T-helper 22 cell (primary cell): Measurements from ENCODE around the gene UNC13D.
A peak's percentile ranks its signal among the peaks of the same experiment; 100 is the strongest.
"Not testable (repeated sequence)": the region's sequence is repeated elsewhere in the genome, so short reads cannot be mapped to it uniquely, and the experiment has no call there.

Source experiments
- DNase-seq: peaks from one replicate; pipeline ENCODE4 v3.0.0-alpha.2; 2020; ENCODE audit warnings: low read depth

The UNC13D gene

DNA sequence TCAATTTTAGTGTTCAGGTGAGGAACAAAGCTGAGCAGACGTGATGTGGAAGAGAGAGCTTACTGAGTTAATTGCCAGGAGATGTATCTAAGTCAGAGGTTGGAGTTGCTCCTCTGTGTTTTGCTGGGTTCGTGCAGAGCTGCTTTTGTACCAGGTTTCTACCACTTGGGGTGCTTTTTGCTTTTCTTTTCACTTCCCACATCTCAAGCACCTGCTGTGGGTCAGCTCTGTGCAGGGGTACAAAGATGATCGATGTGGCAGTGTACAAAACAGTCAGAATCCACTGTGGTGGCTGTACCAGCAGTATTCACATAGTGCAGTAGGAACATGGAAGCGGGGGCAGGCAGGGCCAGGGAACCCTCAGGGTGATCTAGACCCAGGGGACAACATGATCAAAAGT, 44.8 kb downstream of the UNC13D start:
- DNase-seq: no peak

DNA sequence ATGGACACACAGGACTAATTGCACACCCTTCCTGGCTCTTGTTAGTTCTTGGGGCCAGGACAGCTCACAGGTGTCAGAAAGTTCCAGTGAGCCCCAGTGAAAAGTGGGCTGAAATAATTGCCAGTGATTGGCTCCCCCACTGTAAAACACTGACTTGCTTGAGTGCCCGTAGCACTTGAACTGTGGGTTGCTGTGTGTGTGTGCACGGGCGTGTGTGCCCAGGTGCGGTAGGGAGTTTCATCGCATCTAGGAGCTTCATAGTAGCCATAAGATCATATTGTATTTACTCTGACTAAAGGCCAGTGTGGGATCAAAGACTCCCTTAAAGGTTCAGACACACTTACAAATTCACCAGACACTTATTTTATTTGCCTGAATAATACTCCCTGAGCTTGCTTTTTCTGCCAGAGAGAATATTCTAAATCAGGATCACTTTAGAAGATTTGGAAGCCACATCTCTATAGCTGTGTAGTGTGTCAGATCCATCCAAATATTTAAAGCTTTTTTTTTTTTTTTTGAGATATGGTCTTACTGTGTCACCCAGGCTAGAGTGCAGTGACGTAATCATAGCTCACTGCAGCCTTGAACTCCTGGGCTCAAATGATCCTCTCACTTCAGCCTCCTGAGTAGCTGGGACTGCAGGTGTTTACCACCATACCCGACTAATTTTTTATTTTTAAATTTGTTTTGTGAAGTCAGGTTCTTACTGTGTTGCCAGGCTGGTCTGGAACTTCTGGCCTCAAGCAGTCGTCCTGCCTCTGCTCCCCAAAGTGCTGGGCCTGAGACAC, 48.2 kb downstream of the UNC13D start:
- DNase-seq: no peak

DNA sequence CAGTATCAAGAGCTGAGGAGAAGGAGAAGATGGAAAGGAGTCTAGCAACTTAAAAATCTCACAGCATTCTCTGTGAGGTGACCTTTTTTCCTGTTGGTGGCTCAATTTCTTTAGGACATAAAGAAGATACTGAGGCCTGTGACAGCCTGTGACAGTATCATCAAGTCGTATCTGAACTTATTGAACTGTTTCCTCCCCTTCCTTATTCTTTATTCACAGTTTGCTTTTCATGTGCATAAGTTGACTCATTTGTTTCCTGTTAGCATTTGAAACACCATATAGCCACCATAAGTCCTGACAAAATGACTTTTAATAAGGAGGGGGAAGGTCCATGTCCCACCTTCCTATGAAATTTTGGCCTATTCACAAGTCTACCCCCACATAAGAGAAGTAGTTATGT, 50.7 kb downstream of the UNC13D start:
- no peak for DNase-seq

DNA sequence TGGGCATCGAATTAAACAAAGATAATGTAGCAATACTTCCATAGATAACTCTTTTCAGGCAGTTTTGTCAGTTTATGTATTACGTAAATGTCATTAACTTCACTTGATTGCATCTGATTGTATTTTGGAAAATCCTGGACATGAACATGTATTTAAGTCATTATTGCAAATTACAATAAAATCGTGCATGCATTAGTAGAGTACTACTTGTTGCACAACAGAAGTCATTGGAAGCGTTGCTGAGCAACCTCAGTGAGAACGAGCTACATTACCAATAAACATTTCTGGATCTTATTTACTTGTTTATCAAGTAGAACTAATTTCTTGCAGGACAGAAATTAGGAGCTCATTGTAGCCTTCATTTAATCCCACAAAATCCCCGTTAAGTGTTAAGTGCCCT, 53.0 kb downstream of the UNC13D start:
- no peak for DNase-seq

DNA sequence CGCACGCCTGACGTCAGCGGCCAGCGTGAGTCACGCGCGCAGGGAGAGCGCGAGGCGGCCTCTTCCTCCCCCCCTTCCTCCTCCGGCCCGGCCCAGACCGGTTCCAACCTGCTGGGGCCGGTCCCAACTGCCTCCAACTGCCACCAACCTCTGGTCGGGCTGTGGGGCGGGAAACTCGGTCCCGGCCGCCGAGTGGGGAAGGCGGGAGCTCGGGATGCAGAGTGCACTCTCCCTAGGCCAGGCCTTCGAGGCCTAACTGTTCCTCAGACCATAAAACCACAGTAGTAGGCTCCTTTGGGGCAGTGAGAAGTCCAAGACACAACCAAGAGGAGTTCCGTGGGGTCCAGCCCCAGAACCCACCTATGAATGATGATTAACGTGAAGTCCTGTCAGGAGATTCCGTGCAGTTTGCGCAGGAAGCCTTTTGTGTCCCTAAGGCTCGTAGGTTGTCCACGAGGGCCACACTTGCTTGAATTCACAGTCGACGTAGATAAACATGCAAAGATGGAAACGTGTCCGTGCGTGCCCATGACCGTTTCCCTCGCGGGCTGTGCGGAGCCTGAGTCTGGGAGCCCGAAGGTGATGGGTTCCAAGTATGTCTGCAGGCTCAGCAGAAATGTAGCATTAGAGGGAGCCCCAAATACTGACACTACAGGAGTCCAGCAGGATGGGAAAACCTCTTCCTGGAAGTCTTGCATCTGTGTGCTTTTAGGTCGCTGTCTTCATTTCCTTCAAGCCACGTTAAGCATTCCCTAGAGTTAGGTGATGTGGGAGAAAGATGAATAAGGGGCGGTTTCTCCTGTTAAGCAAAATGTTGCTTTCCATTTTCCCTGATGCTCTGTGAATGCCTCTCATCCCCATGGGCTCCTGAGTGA, 59.0 kb downstream of the UNC13D start:
- DNase-seq: no peak

DNA sequence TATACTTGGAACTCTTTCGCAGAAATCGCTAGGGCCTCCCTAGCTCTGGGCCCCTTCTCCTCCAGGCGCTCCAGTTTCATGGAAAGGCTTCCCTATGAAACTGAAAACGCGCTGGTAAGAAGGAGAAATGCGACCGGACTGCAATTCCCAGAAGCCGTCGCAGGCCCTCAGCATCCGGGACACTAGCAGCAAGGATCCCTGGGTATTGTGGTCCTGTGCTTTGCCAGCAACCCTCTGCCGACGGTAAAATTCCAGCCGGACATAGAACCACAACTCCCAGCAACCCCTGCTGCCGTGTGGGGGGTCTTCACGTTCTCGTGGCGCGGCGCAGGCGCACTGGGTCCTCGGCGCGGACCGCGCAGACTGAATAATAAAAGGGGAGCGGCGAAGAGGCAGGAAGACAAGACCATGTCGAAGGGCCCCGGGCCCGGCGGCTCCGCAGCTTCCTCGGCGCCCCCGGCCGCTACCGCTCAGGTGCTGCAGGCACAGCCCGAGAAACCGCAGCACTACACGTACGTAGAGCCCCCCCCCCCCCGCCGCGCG, 59.7 kb downstream of the UNC13D start, which contains the start of gene UNK:
TSS of gene UNK (plus strand) at position 334 of the 543 bp plus-strand sequence. CDS start at position 409, 75 bp downstream.
- DNase-seq: peak; percentile 93

DNA sequence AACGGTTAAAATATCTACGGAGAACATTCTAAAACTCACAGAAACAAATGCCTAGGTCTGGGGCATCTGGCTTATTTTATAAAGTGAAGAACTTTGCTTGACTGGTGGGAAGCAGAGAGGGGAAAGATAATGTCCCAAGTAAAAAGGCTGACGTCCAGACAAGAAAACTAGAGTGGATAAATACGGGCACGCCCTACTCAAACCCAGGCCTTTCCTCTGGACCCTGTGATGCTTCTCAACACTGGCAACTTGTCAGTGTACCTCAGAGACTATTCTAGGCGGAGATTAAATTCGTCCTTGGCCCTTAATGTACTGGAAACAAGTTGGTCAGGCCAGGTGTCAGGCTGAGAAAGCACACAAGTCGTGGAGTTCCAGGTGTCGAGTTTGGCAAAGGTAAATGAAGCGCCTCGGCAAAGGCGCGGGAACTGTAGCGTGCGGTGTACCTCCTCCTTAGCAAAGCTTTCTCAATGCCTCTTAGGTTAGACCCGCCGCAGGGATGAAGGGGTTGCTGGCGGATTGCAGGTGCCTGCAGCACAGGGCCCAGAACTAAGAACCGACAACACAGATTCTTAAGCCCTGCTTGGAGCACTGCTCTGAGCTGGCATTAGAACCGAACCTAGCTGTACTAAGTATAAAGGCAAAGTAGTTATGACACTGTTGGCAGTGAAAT, 60.3 kb downstream of the UNC13D start:
- no peak for DNase-seq

DNA sequence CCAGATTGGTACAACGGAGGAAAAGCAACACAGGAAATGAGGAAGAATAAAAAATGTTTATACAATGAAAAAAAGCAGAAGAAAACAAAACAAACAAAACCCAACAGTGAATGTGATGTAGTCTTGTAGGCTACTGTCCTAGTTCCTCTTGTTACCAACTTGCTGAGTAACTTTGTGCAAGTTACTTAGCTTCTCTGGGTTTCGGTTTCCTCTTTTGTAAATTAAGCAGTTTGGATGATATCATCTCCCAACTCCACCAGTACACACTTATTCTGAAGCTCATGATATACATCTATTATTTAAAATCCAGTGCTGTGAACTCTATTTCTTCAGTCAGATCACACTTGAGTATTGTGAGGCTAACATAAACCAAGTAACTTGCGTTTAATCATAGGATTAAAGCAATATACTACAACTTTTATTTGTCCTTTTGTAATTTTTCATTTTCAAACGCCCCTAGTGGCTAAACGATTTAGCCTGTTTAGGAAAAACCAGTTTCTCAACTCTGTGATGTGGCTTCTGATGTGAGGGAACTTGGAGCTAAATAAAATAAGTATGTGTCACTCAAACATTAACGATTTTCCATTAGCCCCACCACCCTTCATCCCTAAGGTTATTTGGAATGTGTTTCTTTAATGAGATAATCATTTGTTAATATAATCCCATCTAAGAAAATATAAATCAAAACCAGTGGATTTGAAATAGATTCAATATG, 61.0 kb downstream of the UNC13D start:
- DNase-seq: no peak

DNA sequence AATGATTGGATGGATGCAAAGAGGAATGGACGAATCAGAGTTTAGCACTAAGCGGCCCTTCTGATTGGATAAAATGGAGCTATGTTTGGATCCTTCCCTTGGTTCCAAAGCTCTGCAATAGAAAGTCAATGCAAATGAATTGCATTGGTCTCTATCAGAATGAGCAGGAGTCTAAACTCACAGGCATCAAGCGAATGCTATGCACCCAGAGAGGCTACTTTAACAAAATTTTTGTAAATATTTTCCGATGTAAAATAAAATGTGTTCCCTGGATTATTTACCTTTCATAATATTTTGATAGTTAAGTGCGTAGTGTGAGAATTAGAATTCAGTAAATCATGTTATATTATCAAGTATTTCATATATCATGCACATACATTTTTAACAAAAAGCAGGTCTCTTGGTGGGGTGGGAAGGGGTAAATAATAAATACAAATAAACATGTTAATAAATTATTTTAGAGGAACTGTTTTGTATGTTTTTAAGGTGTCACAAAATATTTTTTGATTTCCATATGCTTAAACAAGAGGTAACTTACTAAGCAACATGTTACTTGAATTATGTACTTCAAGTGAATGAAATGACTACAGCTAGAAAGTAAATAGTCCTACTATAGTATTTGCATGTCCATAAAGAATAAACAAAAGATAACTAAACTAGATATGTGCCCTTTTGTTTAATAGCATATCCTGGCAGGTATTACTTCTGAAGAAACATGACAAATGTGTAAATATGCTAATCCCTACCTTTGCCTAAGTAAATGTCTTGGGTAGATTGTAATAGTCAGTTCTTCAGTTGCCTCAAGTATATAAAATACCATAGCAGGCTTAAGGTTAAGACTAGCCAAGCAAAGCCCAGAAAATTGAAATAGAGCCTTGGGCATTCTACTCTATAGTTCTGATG, 64.0 kb downstream of the UNC13D start:
- no peak for DNase-seq

DNA sequence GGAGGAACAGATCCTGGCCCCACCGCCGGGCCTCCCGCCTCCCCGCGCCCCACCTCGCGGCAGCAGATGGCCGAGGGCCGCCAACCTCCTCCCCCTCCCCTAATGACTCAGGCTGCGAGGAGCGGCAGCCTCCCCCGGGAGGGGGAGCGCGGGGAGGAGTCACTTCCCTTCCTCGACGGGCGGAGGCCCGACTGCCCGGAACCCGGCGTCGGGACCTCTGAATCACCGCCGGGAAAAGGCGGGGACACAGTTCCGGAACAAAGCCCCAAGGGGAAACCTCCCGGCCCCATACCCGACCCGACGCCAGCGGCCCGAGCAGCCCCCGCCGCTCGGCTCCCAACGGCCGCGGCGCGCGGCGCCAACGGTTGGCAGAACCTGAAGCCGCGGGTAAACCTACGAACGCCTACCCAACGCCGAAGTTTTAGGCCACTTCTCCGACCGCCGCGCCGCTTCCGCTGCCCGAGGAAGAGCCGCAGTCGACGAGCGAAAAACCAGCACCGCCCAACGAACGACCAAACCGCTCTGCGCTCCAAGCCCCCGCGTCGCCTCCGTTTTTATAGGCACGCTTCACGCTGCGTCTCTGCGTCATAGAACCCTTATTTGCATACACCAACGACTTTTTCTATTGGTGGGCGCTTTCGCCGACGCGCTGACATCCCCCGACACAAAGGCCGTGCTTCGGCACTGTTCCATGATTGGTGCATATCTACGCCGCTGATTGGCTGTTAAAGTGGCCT, 64.8 kb downstream of the UNC13D start:
- peak; percentile 92 for DNase-seq

DNA sequence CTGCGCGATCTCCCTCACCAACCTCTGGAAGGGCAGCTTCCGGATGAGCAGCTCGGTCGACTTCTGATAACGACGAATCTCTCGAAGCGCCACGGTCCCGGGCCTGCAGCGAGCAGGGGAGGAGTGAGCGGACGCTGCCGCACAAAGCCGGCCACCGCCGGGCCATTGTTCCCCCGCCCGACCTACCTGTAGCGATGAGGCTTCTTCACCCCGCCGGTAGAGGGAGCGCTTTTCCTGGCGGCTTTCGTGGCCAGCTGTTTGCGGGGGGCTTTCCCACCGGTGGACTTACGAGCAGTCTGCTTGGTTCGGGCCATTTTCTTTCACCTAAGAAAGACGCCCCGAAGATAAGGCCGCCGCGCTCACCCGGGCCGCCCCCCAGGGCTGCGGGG, 65.3 kb downstream of the UNC13D start:
- peak; percentile 57 for DNase-seq

DNA sequence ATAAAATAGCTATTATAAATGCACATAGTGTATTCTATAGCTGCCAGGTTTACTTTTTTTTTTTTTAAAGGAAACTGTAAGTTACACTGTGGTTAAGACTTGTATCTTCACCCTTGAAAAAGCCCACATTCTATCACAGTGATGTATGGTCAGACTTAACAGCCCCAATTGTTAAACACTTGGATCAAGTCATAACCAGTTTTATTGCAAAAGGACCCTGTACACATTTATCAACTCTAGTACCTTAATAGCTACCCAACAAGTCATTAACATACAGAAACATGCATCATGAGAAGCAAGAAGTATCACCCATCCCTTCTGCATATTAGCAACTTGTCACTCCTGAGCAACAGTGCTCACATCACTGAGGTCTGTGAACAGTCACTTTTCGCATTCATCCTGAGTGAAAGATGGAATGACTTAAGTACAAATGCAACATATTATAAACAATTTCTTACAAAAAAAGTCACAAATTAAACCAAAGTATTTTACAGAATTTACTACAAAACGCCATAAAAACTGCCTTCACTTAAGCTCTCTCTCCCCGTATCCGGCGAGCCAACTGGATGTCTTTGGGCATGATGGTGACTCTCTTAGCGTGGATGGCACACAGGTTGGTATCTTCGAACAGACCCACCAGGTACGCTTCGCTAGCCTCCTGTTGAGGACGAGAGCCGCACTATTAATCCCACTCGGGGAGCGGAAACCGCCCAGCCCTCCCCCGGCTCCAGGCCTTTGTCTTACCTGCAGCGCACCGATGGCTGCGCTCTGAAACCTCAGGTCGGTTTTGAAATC, 65.9 kb downstream of the UNC13D start:
- not testable (repeated sequence) for DNase-seq

DNA sequence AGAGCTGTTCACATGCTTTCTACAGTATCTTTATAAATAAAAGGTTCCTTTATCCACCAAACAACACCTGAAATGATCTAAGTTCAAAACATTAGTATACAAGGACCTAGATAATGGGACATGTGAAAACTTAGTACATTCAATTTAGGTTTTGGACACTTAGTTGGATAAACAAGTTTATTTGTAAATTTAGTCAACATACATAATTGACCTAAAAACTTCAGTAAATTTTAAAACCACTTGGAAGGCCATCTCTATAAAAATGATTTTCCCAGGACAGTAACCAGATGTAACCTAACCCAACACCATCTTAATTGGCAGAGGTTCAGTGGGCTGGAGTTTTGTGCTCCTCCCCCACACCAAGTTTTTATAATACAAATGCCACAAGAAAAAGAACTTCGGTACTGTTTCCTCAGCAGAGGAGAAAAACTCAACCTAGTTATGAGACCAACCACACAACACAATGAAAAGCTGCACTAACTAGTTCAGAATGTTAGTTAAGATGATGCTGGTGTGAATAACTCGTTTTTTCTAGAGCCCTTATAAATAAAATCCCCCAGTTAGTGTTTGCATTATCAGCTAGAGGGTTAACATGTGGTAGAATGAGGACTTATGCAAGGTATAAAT, 66.8 kb downstream of the UNC13D start:
- no peak for DNase-seq
